Measurements from ENCODE around the gene STIM2. TPM values are rescaled to one million over a fixed set of nuclear protein-coding genes. Genes with fewer than 3 reads are reported as not detected.
A peak's percentile ranks its signal among the peaks of the same experiment; 100 is the strongest.

STIM2 gene
- total RNA-seq, 4 donors from 2014 or later: 3.4 to 13.4 (median 8.2) TPM

DNA sequence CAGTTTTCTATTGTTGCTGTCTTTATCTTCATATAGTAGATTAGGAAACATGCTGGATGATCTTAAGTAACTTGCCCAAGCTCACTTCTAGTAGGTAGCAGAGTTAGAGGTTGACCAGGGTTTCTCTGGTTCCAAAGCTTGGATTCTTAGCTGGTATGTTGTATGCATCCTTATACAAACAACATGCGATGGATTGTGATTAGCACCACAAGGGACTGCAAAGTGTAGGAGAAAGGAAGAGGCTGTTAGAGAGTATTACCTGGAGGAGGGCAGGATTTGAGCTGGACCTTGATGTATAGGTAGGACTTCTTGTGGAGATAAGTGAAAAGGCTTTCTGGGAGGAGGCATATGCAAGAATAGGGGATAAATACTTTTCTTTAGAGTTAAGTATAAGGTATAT lies 5.6 kb downstream of the STIM2 start:
- Histone ChIP-seq H3K36me3 (no peaks in the 10 kb centered on the region), H3K4me3 (no peak overlapping the region), H3K4me1 (peaks cover 0 to 65% (median 10%) of the 10 kb centered on the region in 3 donors), H3K27ac (no peak overlapping the region), H3K9me3 (no peaks in the 10 kb centered on the region), H3K27me3 (no peaks in the 10 kb centered on the region)
- WGBS, 2 donors: 91 to 93% methylated on average over 1 of the region's 1 CpG
- intact Hi-C loops (cut with DNase I): no loop called here
- DNase-seq: no peak
- TF ChIP-seq POLR2A (IDR thresholded peaks at IDR 0.05): no peak
- TF ChIP-seq, protein P1, sequence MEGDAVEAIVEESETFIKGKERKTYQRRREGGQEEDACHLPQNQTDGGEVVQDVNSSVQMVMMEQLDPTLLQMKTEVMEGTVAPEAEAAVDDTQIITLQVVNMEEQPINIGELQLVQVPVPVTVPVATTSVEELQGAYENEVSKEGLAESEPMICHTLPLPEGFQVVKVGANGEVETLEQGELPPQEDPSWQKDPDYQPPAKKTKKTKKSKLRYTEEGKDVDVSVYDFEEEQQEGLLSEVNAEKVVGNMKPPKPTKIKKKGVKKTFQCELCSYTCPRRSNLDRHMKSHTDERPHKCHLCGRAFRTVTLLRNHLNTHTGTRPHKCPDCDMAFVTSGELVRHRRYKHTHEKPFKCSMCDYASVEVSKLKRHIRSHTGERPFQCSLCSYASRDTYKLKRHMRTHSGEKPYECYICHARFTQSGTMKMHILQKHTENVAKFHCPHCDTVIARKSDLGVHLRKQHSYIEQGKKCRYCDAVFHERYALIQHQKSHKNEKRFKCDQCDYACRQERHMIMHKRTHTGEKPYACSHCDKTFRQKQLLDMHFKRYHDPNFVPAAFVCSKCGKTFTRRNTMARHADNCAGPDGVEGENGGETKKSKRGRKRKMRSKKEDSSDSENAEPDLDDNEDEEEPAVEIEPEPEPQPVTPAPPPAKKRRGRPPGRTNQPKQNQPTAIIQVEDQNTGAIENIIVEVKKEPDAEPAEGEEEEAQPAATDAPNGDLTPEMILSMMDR (IDR thresholded peaks at IDR 0.05): no peak

DNA sequence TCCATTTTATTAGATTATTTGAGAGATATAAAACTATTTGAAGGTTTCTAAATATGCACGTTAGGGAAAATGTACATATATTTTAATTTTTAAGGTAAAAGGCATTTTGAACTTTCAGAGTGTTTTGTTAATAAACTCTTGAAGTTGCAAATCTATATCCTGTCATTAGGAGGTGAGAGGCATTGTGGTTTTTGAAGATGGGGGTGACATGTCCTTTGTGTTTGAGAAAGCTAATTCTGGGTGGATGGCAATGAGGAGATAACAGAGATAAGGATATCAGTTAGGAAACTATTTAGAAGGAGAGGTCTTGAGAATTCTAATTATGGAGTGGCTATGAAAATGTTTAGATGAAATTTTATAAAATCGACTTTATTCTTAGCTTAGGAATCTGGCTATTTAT lies 6.1 kb downstream of the STIM2 start:
- Histone ChIP-seq H3K27me3 (no peaks in the 10 kb centered on the region), H3K9me3 (no peaks in the 10 kb centered on the region), H3K4me1 (peaks cover 0 to 62% (median 10%) of the 10 kb centered on the region in 3 donors), H3K4me3 (no peak overlapping the region), H3K27ac (no peak overlapping the region), H3K36me3 (no peaks in the 10 kb centered on the region)
- TF ChIP-seq POLR2A (IDR thresholded peaks at IDR 0.05): no peak
- TF ChIP-seq, protein P1 (IDR thresholded peaks at IDR 0.05): no peak
- no peak for DNase-seq
- intact Hi-C loops (cut with DNase I): no loop called here
- WGBS, 2 donors: 88 to 92% methylated on average over 2 of the region's 2 CpGs

DNA sequence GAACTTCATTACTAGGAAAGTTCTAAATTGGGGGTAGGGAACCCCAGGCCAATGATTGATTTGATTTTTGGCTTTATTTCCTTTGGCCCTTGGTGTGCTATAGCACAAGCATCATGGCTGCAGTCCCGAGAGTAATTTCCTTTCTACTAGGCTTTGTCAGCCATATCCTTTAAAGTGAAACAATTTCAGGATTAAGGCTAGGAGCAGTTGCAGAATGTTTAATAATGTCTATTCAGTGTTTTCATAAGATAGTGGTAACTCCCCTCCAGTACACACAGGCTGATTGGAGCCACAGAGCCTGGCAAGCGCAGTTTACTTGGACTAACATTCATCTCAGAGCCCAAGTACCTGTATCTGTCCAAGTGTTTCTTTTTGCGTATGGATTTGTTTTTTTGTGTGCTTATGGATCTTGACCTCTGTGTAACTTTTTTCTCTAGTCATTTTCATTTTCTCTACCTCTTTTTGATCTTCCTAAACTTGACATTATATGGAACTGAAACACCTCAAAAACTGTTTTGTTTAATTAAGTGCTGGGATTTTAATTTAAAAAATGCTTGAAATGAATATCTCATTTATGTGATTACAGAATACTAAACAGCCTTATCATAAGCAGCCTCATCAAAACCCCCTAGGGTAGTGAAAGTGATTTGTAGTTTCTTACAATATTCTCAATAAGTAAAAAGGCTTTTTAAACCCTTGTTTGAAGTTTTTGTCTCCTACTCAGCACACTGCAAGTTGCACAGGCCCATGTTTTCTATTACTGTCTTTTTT lies 7.5 kb downstream of the STIM2 start:
- peak overlapping the region in 1 of 4 donors; percentile 31 for H3K4me3 ChIP-seq
- WGBS, 2 donors: 65 to 66% methylated on average over 3 of the region's 3 CpGs
- no peaks in the 10 kb centered on the region for H3K36me3 ChIP-seq
- no peaks in the 10 kb centered on the region for H3K9me3 ChIP-seq
- H3K4me1 ChIP-seq: peaks cover 0 to 56% (median 6%) of the 10 kb centered on the region in 3 donors
- TF ChIP-seq, protein P1 (IDR thresholded peaks at IDR 0.05): no peak
- no peak for TF ChIP-seq POLR2A (IDR thresholded peaks at IDR 0.05)
- no peak for DNase-seq
- H3K27ac ChIP-seq: peak overlapping the region in 2 of 4 donors; percentile 1 to 45
- intact Hi-C loops (cut with DNase I): no loop called here
- H3K27me3 ChIP-seq: no peaks in the 10 kb centered on the region

DNA sequence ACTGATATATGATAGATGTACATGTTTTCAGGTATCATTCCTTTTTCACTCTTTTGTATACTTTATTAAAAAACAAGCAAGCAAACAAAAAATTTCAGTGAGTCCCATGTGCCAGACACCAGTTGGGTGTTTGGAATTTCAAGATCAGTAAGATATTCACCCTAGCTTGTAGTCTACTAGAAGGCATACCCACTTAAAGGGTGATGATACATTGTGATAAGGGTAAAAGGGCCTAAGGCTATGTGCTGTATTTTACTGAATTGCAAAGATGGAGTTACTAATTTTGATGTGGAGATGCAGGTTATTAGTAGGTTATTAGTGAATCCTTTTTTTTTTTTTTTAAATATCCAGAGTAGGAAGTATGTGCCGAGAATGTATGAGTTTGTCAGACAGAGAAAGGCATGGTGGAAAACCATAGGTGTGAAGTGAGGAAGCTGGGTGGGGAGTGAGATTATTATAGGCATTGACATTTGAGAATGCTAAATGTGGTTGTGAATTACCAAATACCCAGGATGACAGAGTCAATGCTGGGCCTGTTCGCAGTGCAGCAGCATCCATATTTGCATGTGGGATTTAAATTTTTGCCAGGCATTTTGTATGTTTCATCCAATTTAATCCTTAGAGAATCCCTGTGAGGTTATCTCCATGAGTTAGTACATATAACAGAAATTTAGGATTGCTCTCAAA lies 10.1 kb downstream of the STIM2 start:
- TF ChIP-seq, protein P1 (IDR thresholded peaks at IDR 0.05): no peak
- no peak for TF ChIP-seq POLR2A (IDR thresholded peaks at IDR 0.05)
- Histone ChIP-seq H3K4me3 (no peak overlapping the region), H3K27ac (no peak overlapping the region), H3K27me3 (peaks cover 0 to 14% (median 0%) of the 10 kb centered on the region in 4 donors), H3K36me3 (no peaks in the 10 kb centered on the region), H3K9me3 (no peaks in the 10 kb centered on the region), H3K4me1 (peaks cover 0 to 39% (median 3%) of the 10 kb centered on the region in 3 donors)
- DNase-seq: no peak
- WGBS, 2 donors: 91 to 95% methylated on average over 2 of the region's 2 CpGs
- intact Hi-C loops (cut with DNase I): no loop called here

DNA sequence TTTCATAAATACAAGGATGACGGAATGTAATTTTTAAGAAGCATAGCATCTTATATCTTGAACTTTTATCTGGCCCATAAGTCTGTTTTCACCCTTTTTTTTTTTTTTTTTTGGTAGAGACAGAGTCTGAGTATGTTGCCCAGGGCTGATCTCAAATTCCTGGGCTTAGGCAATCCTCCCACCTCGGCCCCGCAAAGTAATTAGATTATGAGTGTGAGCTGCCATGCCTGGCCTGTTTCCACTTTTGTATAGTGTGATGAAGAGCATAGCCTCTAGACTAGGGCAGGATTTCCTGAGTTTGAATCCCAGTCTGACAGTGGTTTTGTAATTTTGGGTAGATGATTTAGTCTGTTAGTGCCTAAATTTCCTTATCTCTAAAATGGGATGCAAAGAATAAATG lies 11.0 kb downstream of the STIM2 start:
- H3K4me3 ChIP-seq: no peak overlapping the region
- 42 to 46% methylated on average over 3 of the region's 3 CpGs for WGBS, 2 donors
- intact Hi-C loops (cut with DNase I): no loop called here

More for the DNA sequence above, 11.0 kb downstream of the STIM2 start:
- Histone ChIP-seq H3K27me3 (peaks cover 0 to 21% (median 0%) of the 10 kb centered on the region in 4 donors), H3K4me1 (peaks cover 0 to 34% (median 3%) of the 10 kb centered on the region in 3 donors), H3K36me3 (no peaks in the 10 kb centered on the region), H3K9me3 (no peaks in the 10 kb centered on the region), H3K27ac (no peak overlapping the region)
- DNase-seq: no peak
- TF ChIP-seq, protein P1 (IDR thresholded peaks at IDR 0.05): no peak
- TF ChIP-seq POLR2A (IDR thresholded peaks at IDR 0.05): no peak

All from esophagus squamous epithelium (tissue), 5 donors.